Pons (tissue), 1 donor: ENCODE data around the gene LCA5.
"Not testable (repeated sequence)": the region's sequence is repeated elsewhere in the genome, so short reads cannot be mapped to it uniquely, and the experiment has no call there.

ENCODE experiments used
- DNase-seq: peaks from one replicate; pipeline ENCODE4 v3.0.0-alpha.2; 2016; ENCODE audit warnings: low spot score

LCA5 gene

DNA sequence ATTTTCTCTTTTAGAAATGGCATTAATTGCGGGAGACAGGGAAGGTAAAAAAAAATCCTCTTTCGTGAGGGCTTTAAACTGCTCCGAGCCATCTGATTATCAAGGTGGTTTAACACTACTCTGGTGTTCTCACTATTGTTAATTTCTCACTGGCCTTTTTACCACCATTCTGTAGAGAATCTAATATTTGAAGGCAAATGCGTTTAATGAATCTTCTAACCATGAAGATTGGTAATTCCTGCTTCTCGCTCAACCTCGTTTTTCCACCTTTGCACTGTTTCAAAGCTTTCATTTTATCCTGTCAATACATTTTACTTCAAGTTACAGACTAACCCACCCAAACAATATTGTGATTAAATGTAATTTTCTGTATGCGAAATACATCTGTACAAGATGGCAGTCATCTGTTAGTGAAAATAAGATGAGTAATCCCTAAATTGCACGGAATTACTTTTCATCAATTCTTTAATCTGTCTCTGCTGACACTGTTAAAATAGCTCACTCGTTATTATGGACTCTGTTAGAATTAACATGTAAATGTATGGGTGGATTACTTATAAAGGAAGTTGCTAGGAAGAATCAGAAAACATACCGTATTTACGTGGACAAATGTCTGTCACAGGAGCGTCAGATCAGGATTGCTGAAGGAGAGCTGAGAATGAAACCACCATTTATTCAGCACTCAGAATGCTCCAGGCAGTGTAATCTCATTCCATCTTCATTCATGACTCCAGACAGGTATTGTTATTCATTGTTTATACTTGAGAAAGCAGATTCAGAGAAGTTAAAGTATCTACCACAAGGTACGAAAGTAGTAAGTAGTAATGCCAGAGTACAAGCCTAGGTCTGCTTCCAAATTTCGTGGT, 1.1 kb upstream of the LCA5 start:
- DNase-seq, result peak; percentile 74

DNA sequence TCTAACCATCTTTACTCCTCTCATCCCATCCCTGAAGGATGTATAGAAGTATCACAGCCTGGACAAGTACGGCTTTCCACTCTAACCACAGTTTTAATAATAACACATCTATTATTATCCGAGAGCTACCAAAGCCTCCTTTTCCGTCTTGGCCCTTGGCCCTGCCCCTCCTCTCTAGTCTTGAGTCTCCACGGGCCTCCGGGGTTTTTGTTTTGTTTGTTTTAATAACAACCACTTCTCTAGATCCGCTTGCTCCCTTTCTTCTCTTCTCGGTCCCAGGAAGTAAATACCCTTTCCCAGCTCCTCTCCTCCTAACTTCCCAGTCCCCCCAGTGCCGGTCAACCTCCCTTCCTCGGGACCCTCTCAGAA, 661 bp downstream of the LCA5 start:
- DNase-seq, result peak; percentile 58

DNA sequence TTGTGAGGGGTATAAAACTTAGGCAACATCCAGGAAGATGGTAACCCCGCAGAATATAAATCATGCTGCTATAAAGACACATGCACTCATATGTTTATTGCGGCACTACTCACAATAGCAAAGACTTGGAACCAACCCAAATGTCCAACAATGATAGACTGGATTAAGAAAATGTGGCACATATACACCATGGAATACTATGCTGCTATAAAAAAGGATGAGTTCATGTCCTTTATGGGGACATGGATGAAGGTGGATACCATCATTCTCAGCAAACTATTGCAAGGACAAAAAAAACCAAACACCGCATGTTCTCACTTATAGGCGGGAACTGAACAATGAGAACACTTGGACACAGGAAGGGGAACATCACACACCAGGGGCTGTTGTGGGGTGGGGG, 7.7 kb downstream of the LCA5 start:
- not testable (repeated sequence) for DNase-seq

DNA sequence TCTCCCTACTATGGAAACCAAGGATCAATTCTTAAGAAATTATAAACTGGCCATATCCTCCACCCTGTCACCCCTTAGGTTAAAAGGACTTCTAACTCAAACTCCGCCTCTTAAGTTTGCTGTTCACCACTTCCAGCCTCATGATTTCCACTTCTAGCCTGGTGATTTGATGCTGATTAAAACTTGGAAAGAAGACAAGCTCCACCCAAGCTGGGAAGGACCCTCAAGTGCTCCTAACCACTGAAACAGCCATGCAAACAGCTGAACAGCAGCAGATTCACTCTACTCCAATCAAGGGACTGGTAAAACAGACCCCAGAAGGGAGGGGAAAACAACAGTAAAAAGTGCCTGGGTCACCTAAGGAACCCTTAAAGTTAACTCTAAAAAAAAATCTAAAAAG, 10.3 kb downstream of the LCA5 start:
- DNase-seq, result no peak

DNA sequence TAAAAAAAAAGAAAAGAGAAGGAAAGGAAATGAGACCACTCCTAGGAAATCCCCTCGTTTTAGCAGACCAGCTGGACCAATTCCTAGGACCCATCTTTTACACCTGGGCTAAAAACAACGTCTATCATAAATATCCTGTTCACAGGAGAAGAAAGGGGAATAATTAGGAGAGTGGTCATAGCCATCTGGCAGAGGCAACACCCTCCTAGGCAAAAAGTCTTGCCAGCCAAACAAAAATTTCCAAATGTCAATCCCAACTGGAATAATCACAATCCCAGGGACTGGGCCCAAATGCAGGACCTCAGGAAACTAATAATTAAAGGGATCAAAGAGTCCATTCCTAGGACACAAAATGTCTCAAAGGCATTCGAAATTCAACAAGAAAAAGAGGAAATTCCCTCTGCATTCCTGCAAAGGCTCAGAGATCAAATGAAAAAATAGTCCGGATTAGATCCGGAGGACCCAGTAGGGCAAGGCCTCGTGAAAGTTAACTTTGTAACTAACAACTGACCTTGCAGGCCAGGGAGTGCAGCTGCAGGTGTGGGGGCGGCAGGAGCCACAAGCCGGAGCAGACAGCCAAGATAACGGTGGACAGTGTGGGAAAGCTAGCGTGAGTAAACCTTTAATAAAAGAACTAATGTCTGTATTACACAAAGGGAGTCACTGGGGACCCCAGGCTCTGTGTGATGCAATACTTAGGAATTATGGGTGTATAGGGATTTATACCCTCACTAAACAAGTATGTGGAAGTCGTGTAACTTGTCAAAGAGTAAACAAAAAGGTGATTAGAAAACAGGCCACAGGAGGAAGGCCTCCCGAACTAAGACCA, 11.7 kb downstream of the LCA5 start:
- DNase-seq, result no peak

DNA sequence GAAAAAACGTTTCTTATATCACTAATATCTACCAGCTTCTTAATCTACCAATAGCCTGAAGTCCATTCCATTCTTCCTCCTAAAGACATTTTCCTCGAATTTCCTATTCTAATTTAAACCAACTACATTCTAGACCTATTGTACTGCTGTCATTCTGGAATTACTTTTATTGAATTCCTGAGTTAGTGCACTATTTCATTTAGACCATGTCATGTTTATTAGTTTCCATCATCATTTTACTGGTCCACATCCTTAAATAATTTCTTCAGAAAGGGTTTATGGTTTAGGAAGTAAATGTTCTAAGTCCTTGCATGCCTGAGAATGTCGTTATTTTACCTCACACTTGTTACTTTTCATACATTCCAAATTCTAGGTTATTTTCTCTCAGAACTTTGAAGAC, 13.2 kb downstream of the LCA5 start:
- no peak for DNase-seq

DNA sequence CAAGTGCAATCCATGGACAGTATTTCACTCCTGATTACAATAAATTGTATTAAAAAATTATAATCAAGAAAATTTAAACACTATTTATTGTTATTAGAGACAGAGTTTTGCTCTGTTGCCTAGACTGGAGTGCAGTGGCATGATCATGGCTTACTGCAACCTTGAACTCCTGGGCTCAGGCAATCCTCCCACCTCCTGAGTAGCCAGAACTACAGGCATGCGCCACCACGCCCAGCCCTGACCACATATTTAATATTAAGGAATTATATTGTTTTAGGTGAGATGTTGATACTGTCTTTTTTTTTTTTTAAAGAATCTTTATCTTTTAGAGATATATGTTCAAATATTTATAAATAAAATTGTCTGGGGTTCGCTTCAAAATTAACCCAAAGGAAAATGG, 14.6 kb downstream of the LCA5 start:
- DNase-seq, result no peak

DNA sequence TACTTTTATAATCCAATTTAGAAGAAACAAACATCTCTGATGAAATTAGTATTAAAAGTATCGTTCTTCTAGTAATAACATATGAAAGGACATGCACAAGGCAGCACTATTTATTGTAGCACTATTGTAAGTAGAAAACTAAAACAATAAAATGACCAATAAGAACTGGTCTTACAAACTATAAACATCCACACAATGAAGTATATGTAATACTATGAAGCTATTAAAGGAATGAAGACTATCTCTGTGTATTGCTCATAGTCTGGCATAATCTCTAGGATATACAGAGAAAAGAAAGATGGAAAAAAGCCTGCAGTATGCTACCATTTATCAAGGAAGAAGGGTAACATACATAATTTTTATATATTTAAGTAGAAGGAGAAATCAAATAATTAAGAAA, 16.7 kb downstream of the LCA5 start:
- no peak for DNase-seq

DNA sequence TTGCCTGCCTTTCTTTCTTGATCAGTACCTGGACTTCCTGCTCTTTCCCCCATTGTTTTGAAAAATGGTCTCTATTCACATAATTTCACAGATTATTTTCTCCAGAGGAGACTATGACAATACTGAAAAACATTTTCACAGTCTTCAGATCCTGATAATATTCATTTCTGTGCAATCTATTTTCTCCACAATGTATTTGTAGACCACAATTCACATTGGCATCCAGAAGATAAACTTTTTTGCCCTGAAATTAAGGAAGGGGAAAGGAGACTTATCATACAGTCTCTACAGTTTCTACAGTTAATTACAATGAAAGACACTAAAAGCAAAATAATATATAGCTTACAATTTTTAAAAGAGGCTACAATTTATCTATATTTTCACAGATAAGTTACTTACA, 18.4 kb downstream of the LCA5 start:
- no peak for DNase-seq

DNA sequence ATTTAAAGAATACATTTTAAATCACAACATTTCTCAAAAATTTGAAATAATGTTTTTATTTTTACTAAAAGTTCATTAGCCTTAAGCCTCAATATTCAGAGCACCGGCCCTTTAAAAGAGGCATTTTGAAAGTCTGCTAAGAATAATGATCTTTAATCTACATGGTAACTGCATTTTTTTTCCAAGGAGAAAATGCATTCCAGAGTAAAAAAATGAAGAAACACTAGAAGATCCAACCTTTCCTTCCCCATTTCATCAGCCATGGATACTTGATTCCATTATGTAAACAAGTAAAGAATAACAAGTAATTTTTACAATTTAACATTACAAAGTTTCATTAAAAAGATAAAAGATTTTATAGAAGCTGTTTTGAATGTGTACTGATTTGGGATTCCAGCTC, 21.8 kb downstream of the LCA5 start:
- DNase-seq, result no peak

DNA sequence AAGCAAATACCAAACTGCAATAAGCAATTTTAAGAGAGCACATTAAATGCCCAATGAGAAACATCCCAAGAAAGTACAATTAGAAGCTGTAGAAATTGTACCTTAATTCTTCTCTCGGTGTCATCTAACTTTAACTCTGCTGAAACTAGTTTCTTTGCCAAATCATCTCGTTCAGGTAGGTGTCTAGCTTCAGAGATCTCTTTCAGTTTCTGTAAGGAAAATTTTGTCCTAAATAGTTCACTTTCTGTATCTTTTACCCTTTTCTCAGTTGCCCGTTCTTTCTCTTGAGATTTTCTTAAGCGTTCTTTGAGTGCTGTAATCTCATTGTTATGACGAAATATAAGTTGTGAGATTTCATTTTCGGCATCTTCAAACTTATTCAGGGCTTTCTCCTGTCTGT, 24.1 kb downstream of the LCA5 start:
- no peak for DNase-seq

DNA sequence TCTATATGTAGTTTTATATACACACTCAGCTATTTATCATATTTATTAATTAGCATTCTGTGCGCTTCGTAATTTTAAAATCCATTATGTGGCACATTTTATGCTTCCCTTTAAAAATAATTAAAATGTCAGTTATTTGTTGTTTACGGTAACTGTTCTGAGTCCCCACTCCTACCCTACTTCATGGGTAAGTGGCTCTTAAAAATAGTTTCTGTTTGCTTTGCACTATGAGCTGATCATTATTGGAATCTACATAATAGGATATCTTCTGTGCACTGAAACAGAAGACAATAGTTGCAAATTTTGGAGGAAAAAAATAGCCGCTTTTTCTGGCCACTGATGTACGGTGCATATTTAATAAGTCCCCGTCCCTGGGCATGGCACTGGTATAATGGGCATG, 25.2 kb downstream of the LCA5 start:
- DNase-seq, result no peak

DNA sequence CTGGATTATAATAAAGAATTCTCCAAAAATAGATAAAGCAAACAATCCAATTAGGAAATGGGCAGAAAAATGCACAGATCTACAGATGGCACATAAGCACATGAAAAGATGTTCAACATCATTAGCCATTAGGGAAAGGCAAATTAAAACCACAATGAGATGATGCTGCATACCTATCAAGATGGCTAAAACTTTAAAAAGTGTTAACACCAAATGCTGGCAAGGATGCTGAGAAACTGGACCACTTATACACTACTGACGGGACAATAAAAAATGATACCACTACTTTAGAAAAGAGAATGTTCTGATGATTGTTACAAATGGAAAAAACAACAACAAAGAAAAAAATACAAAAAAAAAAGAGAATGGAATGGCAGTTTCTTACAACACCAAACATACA, 26.5 kb downstream of the LCA5 start:
- no peak for DNase-seq

DNA sequence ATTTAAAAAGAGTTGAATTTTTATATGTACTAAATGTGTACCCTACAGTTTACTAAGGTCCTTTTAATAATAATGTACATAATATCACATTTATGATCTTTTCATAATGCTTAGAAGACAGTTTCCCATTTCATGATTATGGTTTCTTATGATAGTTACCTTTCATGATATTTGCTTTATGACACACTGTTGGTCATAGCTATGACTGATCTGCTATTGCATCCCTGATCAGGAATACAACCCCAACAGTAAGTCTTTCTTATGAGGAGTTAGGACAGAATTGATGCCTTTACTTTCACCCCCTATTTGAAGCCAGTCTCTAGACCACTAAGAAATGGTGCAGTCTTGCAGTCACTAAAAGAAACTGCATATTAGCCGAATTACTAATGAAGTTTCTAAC, 31.0 kb downstream of the LCA5 start:
- no peak for DNase-seq

DNA sequence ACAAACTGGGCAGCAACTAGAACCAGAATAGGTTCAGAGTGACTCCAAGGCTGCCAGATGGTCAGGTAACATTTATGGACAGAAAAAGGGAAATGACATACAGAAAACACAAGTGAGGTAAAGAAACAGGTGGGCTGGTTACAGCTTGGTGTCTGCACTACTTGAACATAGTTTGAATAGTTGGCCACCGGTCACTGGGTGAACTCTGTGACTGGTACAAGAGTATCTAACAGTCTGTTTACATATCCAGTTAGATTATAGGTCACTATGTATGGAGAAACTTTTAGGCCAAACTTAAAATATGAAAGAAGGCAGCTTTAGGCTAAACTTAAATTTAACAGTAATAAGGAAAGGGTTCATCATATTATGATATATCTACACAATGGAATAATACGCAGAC, 32.9 kb downstream of the LCA5 start:
- DNase-seq, result no peak

DNA sequence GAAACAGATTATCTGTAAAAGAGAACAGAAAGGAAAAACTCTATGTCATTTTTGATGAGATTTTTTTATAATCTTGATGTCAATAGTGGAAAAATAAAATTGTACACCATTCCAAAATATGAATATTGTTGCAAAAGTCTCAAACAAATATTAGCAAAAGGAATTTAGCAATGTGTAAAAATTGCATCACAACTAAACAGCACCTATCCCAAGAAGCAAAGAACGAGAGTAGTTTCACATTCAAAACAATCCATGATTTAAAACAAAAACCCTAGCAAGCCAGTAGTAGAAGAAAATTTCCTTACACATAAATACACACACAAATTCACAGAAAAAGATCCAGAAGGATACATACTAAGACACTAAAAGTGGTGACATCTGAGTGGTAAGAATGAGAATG, 38.4 kb downstream of the LCA5 start:
- DNase-seq, result no peak

DNA sequence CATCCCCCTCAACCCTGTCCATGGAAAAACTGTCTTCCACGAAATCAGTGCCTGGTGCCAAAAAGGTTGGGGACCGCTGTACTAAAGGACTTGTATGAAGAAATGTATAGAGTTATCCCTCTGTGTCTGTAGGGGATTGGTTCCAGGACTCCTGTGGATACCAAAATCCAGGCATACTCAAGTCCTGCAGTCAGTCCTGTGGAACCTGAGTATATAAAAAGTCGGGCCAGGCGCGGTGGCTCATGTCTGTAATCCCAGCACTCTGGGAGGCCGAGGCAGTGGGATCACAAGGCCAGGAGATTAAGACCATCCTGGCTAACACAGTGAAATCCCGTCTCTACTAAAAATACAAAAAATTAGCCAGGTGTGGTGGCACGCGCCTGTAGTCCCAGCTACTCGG, 42.0 kb downstream of the LCA5 start:
- DNase-seq, result no peak

DNA sequence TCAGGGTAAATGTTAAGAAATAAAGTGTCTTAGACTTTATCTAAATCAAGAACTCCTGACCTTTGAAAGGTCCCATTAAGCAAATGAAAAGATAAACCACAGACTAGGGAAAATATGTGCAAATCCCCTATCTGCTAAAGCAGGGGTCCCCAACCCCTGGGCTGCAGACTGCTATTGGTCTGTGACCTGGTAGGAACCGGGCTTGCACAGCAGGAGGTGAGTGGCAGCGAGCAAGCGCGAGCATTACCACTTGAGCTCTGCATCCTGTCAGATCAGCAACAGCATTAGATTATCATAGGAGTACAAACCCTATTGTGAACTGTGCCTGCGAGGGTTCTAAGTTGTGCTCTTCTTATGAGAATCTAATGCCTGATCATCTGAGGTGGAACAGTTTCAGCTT, 42.4 kb downstream of the LCA5 start:
- DNase-seq, result no peak

DNA sequence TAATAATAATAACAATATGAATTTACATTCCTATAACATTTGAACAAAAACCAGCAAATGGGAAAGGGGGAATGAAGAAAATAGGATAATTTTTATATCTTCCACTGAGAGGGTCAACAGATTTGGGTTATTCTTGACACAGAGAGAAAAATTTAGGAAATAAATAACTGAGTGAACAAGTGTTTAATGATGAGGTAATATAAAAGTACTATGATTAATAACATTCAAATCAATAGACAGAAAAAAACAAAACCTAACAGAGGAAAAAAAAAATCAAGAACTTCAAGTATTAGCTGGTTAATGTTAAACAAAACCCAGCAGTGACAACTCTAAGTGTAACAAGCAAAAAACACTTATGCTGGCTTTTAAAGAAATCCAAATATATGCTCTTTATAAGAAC, 66.5 kb downstream of the LCA5 start:
- no peak for DNase-seq

DNA sequence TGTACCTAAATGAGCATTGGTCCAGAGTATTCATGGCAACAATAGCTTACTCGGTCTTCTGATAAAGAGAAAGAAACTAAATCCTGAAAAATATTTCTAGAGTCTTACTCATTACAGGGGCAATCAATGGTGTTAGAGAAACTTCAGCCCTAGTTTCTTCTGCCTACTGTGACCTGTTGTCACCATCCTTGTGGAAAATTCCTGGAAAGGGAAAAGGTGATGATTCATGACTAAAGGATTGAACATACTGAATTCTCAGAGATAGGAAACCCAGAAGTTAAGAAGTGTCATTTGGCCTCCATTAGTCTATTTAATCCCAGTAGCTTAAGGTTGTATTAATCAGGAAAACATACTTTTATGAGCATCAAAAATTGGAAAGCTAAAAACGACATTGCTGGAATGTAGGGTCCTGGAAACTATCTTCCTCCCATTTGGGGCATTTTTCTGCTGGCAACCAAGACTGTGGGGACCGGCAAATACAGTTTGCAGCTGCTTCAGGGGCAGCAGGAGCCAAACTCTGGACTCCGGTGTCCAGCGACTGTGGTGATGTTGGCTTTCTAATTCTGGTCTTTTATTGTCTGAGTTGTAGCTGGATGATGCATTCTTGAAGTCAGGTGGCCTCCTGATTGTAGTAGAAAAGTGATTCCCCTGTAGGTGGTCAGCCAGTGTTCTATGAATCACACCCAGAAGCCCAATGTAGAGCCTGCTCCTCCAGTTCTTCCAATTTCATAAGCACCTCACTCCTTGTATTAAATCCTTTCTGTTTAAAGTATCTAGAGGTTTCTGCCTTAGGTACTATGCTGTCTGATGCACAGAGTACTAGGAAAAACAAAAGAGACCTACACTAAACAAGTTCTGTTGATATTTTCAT, 67.6 kb downstream of the LCA5 start:
- no peak for DNase-seq

DNA sequence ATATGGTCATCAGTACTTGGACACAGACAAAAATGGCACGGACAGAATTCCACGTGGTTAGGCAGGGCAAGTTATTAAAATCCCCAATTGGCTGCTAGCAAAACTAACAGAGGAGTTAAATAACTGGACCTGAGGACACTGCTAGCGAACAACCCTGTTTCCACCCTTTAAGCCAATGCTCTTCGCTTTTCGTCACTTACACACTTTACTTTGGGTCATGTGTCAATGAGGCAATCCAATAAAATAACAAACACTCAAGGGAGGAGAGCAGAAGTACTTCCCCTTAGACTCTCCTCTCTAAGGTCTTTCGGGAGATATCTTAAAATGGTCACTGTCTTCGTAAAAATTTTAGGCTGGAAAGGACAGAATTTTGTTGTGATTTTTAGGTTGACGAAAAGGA, 68.6 kb downstream of the LCA5 start:
- DNase-seq, result no peak

DNA sequence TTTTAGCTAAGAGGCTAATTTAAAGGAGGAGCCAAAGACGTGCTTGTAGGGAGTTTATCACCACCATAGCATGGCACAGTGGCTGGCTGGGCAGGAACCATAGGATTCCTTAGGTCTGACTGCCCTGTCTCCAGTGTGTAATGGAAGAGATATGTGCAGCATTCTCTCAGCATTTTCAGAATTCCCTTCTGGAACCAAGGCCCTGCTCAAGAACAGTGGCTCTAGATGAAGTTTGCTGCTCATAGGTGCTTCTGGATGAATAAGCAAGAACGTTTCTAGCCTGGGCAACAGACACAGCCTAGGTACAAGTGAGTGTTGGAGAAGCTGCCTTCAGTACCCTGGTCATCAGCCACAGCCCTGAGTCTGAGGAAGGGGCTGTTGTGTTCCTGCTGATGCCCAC, 69.1 kb downstream of the LCA5 start:
- DNase-seq, result no peak

DNA sequence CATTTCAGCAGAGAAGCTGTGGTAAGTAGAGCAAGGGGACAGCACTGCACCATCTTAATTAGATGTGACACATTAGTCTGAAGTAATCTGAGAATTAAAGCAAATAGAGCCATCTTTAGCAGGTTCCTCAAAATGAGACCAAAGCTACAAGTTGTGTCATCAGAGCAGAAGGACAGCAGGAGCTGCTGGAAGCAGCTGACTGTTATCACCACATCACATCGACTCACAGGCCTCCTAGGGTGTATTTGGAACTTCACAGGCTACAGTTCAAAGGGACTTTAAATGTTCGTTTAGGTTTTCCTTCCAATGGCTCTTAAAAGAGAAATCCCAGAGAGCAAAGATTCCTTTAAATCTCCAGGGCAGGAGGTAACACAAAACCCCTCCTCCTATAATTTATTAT, 69.5 kb downstream of the LCA5 start:
- DNase-seq, result no peak
